ENCODE data around the gene TBC1D10B. TPM values are rescaled to one million over a fixed set of nuclear protein-coding genes. Genes with fewer than 3 reads are reported as not detected.

The TBC1D10B gene
- total and polyA plus RNA-seq, 2 of the 8 experiments (the other 6 are each of a cell fraction or from before 2014, with no cell fraction given), result 15.4 to 28.6 TPM

GRCh38 chr16:30380803-30381208, 10.5 kb upstream of the TBC1D10B start:
- H2BK120ac ChIP-seq (replicated peaks; ENCODE audit: low read depth, low read length), result no peak overlapping the region
- H2BK5ac ChIP-seq (ENCODE audit: low read depth, low read length), result no peak overlapping the region
- ChIA-PET POLR2A (ENCODE audit: partially characterized antibody) (interaction anchor here (0.7 to 13.6 kb wide), 3 partner anchors 16 to 27 kb away, joined by 3 to 151 read pairs (median 3); partner anchors contain the start of genes ZNF48 and ZNF771), CTCF (ENCODE audit: partially characterized antibody) (interaction anchor here (0.6 to 1.6 kb wide), 3 partner anchors 10 to 235 kb away, joined by 3 to 6 read pairs (median 3); no protein-coding TSS in a partner anchor)
- H3K23me2 ChIP-seq (ENCODE audit: low read depth, low read length), result peaks cover 10% of the 10 kb centered on the region
- no peaks in the 10 kb centered on the region for H3K79me2 ChIP-seq (ENCODE audit: control insufficient read depth in 1 of 2, insufficient read depth in 2 of 2, low read length in 2 of 2)
- H2AK5ac ChIP-seq (ENCODE audit: low read depth, low read length), result no peak overlapping the region
- H3K56ac ChIP-seq (replicated peaks; ENCODE audit: insufficient read length, low read depth, low read length), result no peak overlapping the region
- no peak overlapping the region for H4K8ac ChIP-seq (ENCODE audit: extremely low read depth, insufficient read depth, low read length)
- H2BK20ac ChIP-seq (ENCODE audit: low read length), result no peak overlapping the region
- no peaks in the 10 kb centered on the region for H3K27me3 ChIP-seq (replicated peaks in 1 of 4; ENCODE audit: control insufficient read depth in 3 of 4, extremely low read depth in 1 of 4, insufficient read depth in 3 of 4, low read length in 3 of 4)
- no peaks in the 10 kb centered on the region for H3K36me3 ChIP-seq (ENCODE audit: control insufficient read depth in 2 of 4, insufficient read depth in 4 of 4, low read length in 3 of 4)
- no peak overlapping the region for H3K4ac ChIP-seq (replicated peaks; ENCODE audit: insufficient read length, low read depth, low read length)
- H2AFZ ChIP-seq (ENCODE audit: low read length), result no peak overlapping the region
- no peak overlapping the region for H2BK12ac ChIP-seq (ENCODE audit: low read depth, low read length)
- no peak overlapping the region for H3K23ac ChIP-seq (ENCODE audit: insufficient read length)
- no peak overlapping the region for H4K91ac ChIP-seq (replicated peaks; ENCODE audit: insufficient read length, low read length)
- H3K79me1 ChIP-seq (ENCODE audit: low read depth, low read length), result no peaks in the 10 kb centered on the region
- WGBS, 2 experiments (ENCODE audit: extremely low coverage in 1 of 2, insufficient coverage in 1 of 2, insufficient read length in 1 of 2, insufficient replicate concordance in 2 of 2, low coverage in 1 of 2, low lambda C conversion rate in 2 of 2, missing lambda C conversion rate in 1 of 2), result 88% methylated on average over 6 of the region's 6 CpGs; no CpG with 5 or more reads in 1 of the 2 experiments
- TF ChIP-seq ATF2 (IDR thresholded peaks at IDR 0.05; ENCODE audit: low read length) (no peak), RNF2 (IDR thresholded peaks at IDR 0.05; ENCODE audit: borderline replicate concordance, low read depth, low read length, missing control alignments, poor library complexity, severe bottlenecking) (no peak), TAF1 (IDR thresholded peaks at IDR 0.05; ENCODE audit: low read depth, low read length) (no peak), GABPA (IDR thresholded peaks at IDR 0.05; ENCODE audit: borderline replicate concordance, insufficient read depth, low read length) (no peak), SUZ12 (IDR thresholded peaks at IDR 0.05; ENCODE audit: low read length) (no peak), TEAD4 (IDR thresholded peaks at IDR 0.05; ENCODE audit: low read depth, low read length) (no peak), CREB1 (IDR thresholded peaks at IDR 0.05) (no peak), ASH2L (IDR thresholded peaks at IDR 0.05; ENCODE audit: low read length) (no peak), CBX8 (IDR thresholded peaks at IDR 0.05; ENCODE audit: borderline replicate concordance, low read depth, low read length) (no peak), BRCA1 (IDR thresholded peaks at IDR 0.05; ENCODE audit: low read depth, low read length) (no peak)
- H3K27ac ChIP-seq (ENCODE audit: low read depth, low read length), result no peak overlapping the region
- H3K4me1 ChIP-seq (replicated peaks in 1 of 4; ENCODE audit: control insufficient read depth in 3 of 4, insufficient read depth in 4 of 4, low read length in 3 of 4), result peaks cover 0 to 7% (median 5%) of the 10 kb centered on the region in 4 experiments; a peak in 5 of 7 replicates
- no peak for FAIRE-seq
- no peak overlapping the region for H2BK15ac ChIP-seq (ENCODE audit: low read length)
- no peaks in the 10 kb centered on the region for H4K20me1 ChIP-seq (replicated peaks in 1 of 2; ENCODE audit: control insufficient read depth in 1 of 2, insufficient read depth in 2 of 2, low read length in 2 of 2)
- H3K18ac ChIP-seq (ENCODE audit: extremely low read depth, low read length), result no peak overlapping the region
- no peaks in the 10 kb centered on the region for H3K9me3 ChIP-seq (ENCODE audit: insufficient read depth in 2 of 2, low read depth in 1 of 2, low read length in 1 of 2)
- H4K5ac ChIP-seq (ENCODE audit: insufficient read length, low read depth, low read length), result no peak overlapping the region
- no peak overlapping the region for H3K14ac ChIP-seq (ENCODE audit: insufficient read length)
- H3K4me3 ChIP-seq (ENCODE audit: extremely low read depth in 1 of 4, insufficient read depth in 2 of 4, low read depth in 3 of 4, low read length in 4 of 4), result no peak overlapping the region
- no peak overlapping the region for H3K4me2 ChIP-seq (ENCODE audit: insufficient read depth in 1 of 2, low read depth in 2 of 2, low read length in 2 of 2)
- no peak for DNase-seq (ENCODE audit: low read depth in 1 of 2, low spot score in 2 of 2)
- no peak overlapping the region for H3K9ac ChIP-seq (replicated peaks in 1 of 4; ENCODE audit: extremely low read depth in 1 of 4, low read depth in 3 of 4, low read length in 3 of 4)
